Thyroid gland (tissue), 4 donors: ENCODE data around the gene CDH26. TPM values are rescaled to one million over a fixed set of nuclear protein-coding genes. Genes with fewer than 3 reads are reported as not detected.
"Not testable (repeated sequence)": the region's sequence is repeated elsewhere in the genome, so short reads cannot be mapped to it uniquely, and the experiment has no call there.

ENCODE experiments used
- DNase-seq, 2 donors: peaks; one replicate each; pipeline ENCODE4 v3.0.0-alpha.2; 2019
- H3K27ac ChIP-seq, 3 donors: fragments of 200-600 bp; sonication (generic); 1 replicate in 2 of 3; 2 replicates in 1 of 3; pipeline ENCODE4 v1.5.1; 2016 to 2019; ENCODE audit warnings: mild to moderate bottlenecking in 1 of 3, moderate library complexity in 1 of 3
- H3K27me3 ChIP-seq: fragments of 200-600 bp; sonication (generic); one replicate; pipeline ENCODE4 v1.5.1; 2019
- H3K36me3 ChIP-seq, 2 donors: fragments of 200-600 bp; sonication (generic); one replicate each; pipeline ENCODE4 v1.5.1; 2016 to 2019
- H3K4me1 ChIP-seq, 2 donors: fragments of 200-600 bp; sonication (generic); one replicate each; pipeline ENCODE4 v1.5.1; 2017 to 2019
- H3K4me3 ChIP-seq, 3 donors: fragments of 200-600 bp; sonication (generic); replicated peaks in 1 of 3; 1 replicate in 2 of 3; 2 replicates in 1 of 3; pipeline ENCODE4 v1.5.1; 2016; ENCODE audit warnings: mild to moderate bottlenecking in 1 of 3
- H3K9me3 ChIP-seq: fragments of 200-600 bp; sonication (generic); one replicate; pipeline ENCODE4 v1.5.1; 2017
- POLR2A ChIP-seq, 2 donors: fragments of 450-650 bp; IDR thresholded peaks; one replicate each; pipeline ENCODE4 v1.6.1; 2017; ENCODE audit warnings: antibody characterized with exemption in 2 of 2, mild to moderate bottlenecking in 2 of 2, moderate library complexity in 1 of 2
- WGBS, 2 donors: methylation state at CpG; one replicate each; pipeline ENCODE4 v1.1.5; 2017; 5-methylcytosine and 5-hydroxymethylcytosine counted together
- intact Hi-C: fragments of 100-400 bp; cut with DNase I; formaldehyde crosslinking; loops from one replicate; pipeline ENCODE4 v1.15.1; 2023
- total RNA-seq, 4 donors: library from RNA; depleted of rRNA; stranded (reverse); fragments of >200 nt; gene quantifications; one replicate each; pipeline ENCODE4 v1.2.3, GENCODE V29; 2016
- TF ChIP-seq, protein P1 (sequence below), 6 experiments: fragments of 200-600 bp in 3 of 6; fragments of 450-650 bp in 3 of 6; sonication (generic) in 3 of 6; IDR thresholded peaks; one replicate each; pipeline ENCODE4 v1.5.1; 2016 to 2019; ENCODE audit warnings: antibody characterized with exemption in 6 of 6, mild to moderate bottlenecking in 2 of 6, inconsistent platforms in 1 of 6, moderate library complexity in 1 of 6

CDH26 gene
- total RNA-seq, 4 donors from 2014 or later, result 0.56 to 2.5 (median 1.5) TPM

DNA sequence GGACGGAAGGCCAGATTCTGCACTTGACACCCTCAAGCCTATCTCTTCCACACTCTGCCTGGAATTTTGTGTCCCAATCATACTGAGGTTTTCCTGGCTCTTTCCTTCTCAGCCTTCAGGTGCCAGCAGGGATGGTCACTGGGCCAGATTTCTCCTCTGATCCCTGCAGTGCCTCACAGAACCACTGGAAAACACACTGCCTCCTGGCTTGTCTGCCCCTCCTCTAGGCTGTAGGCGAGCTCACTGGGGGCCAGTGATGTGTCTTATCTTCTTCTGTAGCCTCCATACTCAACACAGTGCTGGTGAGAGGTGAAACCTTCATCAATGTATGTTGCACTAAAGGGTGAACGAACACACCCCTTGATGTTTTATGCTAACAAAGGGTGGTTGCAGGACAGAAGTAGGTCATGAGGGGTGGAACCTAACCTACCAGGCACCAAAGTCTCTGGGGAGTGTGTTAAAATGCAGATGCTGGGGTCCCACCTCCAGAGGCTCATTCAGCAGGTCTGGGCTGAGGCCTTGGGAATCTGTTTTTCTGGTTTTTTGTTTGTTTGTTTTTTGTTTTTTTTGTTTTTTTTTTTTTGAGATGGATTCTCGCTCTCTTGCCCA lies 80.3 kb downstream of the CDH26 start:
- Histone ChIP-seq H3K9me3 (no peaks in the 10 kb centered on the region), H3K27ac (no peak overlapping the region), H3K4me1 (no peaks in the 10 kb centered on the region), H3K36me3 (no peaks in the 10 kb centered on the region), H3K27me3 (no peaks in the 10 kb centered on the region), H3K4me3 (no peak overlapping the region)
- no peak for DNase-seq
- WGBS, 2 donors, result 71 to 88% methylated on average over 4 of the region's 4 CpGs
- TF ChIP-seq POLR2A (IDR thresholded peaks at IDR 0.05), result no peak
- TF ChIP-seq, protein P1, sequence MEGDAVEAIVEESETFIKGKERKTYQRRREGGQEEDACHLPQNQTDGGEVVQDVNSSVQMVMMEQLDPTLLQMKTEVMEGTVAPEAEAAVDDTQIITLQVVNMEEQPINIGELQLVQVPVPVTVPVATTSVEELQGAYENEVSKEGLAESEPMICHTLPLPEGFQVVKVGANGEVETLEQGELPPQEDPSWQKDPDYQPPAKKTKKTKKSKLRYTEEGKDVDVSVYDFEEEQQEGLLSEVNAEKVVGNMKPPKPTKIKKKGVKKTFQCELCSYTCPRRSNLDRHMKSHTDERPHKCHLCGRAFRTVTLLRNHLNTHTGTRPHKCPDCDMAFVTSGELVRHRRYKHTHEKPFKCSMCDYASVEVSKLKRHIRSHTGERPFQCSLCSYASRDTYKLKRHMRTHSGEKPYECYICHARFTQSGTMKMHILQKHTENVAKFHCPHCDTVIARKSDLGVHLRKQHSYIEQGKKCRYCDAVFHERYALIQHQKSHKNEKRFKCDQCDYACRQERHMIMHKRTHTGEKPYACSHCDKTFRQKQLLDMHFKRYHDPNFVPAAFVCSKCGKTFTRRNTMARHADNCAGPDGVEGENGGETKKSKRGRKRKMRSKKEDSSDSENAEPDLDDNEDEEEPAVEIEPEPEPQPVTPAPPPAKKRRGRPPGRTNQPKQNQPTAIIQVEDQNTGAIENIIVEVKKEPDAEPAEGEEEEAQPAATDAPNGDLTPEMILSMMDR (IDR thresholded peaks at IDR 0.05), result no peak
- intact Hi-C loops, result no loop called here

DNA sequence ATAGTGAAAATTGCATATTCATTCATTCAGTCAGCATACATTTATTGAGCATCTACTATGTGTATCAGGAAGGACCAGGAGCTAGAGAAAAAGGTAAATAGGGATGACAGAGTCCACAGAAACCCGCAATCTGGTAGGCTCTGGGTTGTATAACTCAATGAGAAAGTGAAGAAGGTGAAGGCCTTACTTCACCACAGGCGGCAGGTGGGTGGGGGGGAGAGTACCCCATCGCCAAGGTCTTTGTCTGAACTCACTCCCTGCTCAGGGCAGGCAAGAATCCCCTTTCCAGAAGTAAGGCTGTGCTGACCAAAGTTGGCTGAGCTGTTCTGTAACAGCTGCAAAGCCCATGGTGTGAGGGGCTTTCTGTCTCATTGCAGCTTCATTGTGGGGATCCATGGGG lies 81.3 kb downstream of the CDH26 start:
- no peak for DNase-seq
- intact Hi-C loops, result no loop called here
- H3K36me3 ChIP-seq, result no peaks in the 10 kb centered on the region
- H3K27ac ChIP-seq, result no peak overlapping the region
- no peaks in the 10 kb centered on the region for H3K9me3 ChIP-seq
- no peak for TF ChIP-seq POLR2A (IDR thresholded peaks at IDR 0.05)
- TF ChIP-seq, protein P1 (IDR thresholded peaks at IDR 0.05), result no peak
- no peaks in the 10 kb centered on the region for H3K4me1 ChIP-seq
- H3K27me3 ChIP-seq, result no peaks in the 10 kb centered on the region
- 92 to 94% methylated on average over 3 of the region's 3 CpGs for WGBS, 2 donors
- no peak overlapping the region for H3K4me3 ChIP-seq

DNA sequence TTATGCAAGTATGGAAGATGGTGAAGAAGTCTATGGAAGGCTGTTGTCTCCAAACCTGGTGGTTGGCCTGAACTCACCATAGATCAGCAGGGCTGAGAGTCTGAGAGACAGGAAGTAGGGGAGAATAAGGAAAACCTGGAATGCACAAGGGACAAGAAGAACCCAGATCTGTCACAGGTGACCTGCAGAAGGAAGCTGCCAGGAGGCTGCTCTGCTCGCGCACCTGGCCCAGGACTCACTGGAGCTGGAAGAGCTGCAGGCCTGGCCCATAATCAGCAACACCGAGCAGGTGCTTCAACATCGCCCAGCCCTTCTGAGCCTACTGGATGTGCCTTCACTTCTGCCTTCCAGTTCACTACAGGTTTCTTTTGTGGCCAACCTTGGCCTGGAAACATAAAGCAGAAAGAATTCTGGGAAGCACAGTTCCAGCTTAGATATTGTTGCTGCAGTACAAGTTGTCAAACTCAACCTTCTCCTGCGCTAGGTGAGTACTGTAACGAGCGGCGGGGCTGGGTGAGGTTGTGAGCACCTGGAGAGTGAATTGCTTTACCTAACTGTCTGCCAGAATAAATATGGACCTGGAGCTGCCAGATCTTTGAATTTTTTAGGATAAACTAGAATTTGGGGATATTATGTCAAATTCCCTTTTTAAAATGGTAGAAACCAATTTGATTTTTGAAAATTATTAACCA lies 82.4 kb downstream of the CDH26 start:
- Histone ChIP-seq H3K4me3 (no peak overlapping the region), H3K27ac (no peak overlapping the region), H3K4me1 (no peaks in the 10 kb centered on the region), H3K9me3 (no peaks in the 10 kb centered on the region), H3K36me3 (no peaks in the 10 kb centered on the region), H3K27me3 (no peaks in the 10 kb centered on the region)
- no peak for DNase-seq
- intact Hi-C loops, result no loop called here
- TF ChIP-seq, protein P1 (IDR thresholded peaks at IDR 0.05), result no peak
- no peak for TF ChIP-seq POLR2A (IDR thresholded peaks at IDR 0.05)
- WGBS, 2 donors, result 91 to 93% methylated on average over 8 of the region's 8 CpGs

DNA sequence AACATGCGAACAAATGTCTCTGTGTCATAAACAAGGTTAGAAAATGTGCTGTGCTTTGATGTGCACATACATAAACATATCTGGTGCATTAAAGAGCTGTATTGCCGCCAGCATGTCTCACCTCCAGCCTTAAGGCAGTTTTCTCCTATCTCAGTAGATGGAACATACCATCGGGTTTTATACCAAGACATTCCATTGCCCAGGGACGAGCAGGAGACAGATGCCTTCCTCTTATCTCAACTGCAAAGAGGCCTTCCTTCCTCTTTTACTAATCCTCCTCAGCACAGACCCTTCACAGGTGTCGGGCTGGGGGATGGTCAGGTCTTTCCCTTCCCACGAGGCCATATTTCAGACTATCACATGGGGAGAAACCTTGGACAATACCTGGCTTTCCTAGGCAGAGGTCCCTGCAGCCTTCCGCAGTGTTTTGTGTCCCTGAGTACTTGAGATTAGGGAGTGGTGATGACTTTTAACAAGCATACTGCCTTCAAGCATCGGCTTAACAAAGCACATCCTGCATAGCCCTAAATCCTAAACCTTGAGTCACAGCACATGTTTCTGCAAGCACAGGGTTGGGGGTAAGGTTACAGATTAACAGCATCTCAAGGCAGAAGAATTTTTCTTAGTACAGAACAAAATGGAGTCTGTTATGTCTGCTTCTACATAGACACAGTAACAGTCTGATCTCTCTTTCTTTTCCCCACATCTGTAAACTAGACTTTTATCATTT lies 83.4 kb downstream of the CDH26 start:
- H3K27ac ChIP-seq, DNase-seq, H3K4me3 ChIP-seq, H3K27me3 ChIP-seq, intact Hi-C loops, H3K4me1 ChIP-seq, H3K9me3 ChIP-seq, H3K36me3 ChIP-seq: not testable (repeated sequence)
- WGBS, 2 donors, result 53 to 56% methylated on average over 7 to 8 of the region's 8 CpGs

DNA sequence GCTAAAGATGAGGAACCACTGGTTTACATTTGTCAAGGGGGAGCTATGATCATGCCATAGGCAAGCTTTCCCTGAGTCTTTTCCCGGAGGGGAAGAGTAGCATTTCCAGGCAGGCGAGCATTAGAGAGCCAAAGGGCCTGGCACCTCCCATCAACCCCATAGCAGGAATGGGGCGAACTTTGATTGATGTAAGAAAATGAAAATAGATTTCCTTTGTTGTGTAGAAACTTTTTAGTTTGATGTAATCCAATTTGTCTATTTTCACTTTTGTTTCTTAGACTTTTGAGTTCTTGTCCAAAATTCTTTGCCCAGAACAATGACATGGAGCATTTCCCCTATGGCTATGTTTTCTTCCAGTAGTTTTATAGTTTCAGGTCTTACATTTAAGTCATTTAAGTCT lies 85.2 kb downstream of the CDH26 start:
- 83 to 91% methylated on average over 3 of the region's 3 CpGs for WGBS, 2 donors

More for the DNA sequence above, 85.2 kb downstream of the CDH26 start:
- no peak overlapping the region for H3K27ac ChIP-seq
- H3K4me3 ChIP-seq, result no peak overlapping the region
- H3K9me3 ChIP-seq, result no peaks in the 10 kb centered on the region
- no peaks in the 10 kb centered on the region for H3K27me3 ChIP-seq
- TF ChIP-seq, protein P1 (IDR thresholded peaks at IDR 0.05), result no peak
- TF ChIP-seq POLR2A (IDR thresholded peaks at IDR 0.05), result no peak
- no peaks in the 10 kb centered on the region for H3K36me3 ChIP-seq
- intact Hi-C loops, result no loop called here
- no peaks in the 10 kb centered on the region for H3K4me1 ChIP-seq
- no peak for DNase-seq
